Neural cell (in vitro differentiated cells): ENCODE data around the gene AGPAT4. TPM values are rescaled to one million over a fixed set of nuclear protein-coding genes. Genes with fewer than 3 reads are reported as not detected.

Experiments used
- H2AFZ ChIP-seq: fragments of 200-600, 300-800 bp; sonication (generic), shearing (Covaris generic); 2 replicates; pipeline ENCODE4 v1.6.0; 2014; ENCODE audit warnings: low read depth, mild to moderate bottlenecking, antibody characterized with exemption, low read length, moderate library complexity
- H3F3A ChIP-seq: fragments of 200-600 bp; shearing (Covaris generic); 2 replicates; pipeline ENCODE4 v1.6.1; 2016; ENCODE audit warnings: mild to moderate bottlenecking, moderate library complexity, mixed read lengths, antibody characterized with exemption, low read length; ENCODE audit not compliant: insufficient read depth, poor library complexity, severe bottlenecking
- H3K27ac ChIP-seq: fragments of 200-600, 300-800 bp; sonication (generic), shearing (Covaris generic); 2 replicates; pipeline ENCODE4 v1.5.1; 2014; ENCODE audit warnings: mild to moderate bottlenecking, low read length, moderate library complexity
- H3K27me3 ChIP-seq: fragments of 300-800, 200-600 bp; sonication (generic), shearing (Covaris generic); 2 replicates; pipeline ENCODE4 v1.6.0; 2014; ENCODE audit warnings: mild to moderate bottlenecking, low read depth, low read length, moderate library complexity; ENCODE audit not compliant: insufficient read depth
- H3K36me3 ChIP-seq: fragments of 300-800, 200-600 bp; sonication (generic), shearing (Covaris generic); 2 replicates; pipeline ENCODE4 v1.5.1; 2014; ENCODE audit warnings: mild to moderate bottlenecking, antibody characterized with exemption, low read length, moderate library complexity; ENCODE audit not compliant: insufficient read depth
- H3K4me2 ChIP-seq: fragments of 300-800, 200-600 bp; sonication (generic), shearing (Covaris generic); 2 replicates; pipeline ENCODE4 v1.6.0; 2014; ENCODE audit warnings: mild to moderate bottlenecking, low read length
- H3K4me3 ChIP-seq: fragments of 300-800, 200-600 bp; sonication (generic), shearing (Covaris generic); 2 replicates; pipeline ENCODE4 v1.5.1; 2014; ENCODE audit warnings: mild to moderate bottlenecking, low read length, moderate library complexity
- H3K79me2 ChIP-seq: fragments of 200-600 bp; shearing (Covaris generic); replicated peaks from 2 replicates; pipeline ENCODE4 v1.6.0; 2014; ENCODE audit warnings: mild to moderate bottlenecking, low read length, moderate library complexity; ENCODE audit not compliant: insufficient read depth
- H3K9ac ChIP-seq: fragments of 300-800, 200-600 bp; sonication (generic), shearing (Covaris generic); 2 replicates; pipeline ENCODE4 v1.6.1; 2016; ENCODE audit warnings: mild to moderate bottlenecking, low read length, mixed read lengths
- H3K9me2 ChIP-seq: fragments of 200-600 bp; shearing (Covaris generic); 2 replicates; pipeline ENCODE4 v1.6.1; 2016; ENCODE audit warnings: mild to moderate bottlenecking, low read length, mixed read lengths; ENCODE audit not compliant: insufficient read depth
- H3K9me3 ChIP-seq: fragments of 200-600, 300-800 bp; sonication (generic), shearing (Covaris generic); 2 replicates; pipeline ENCODE4 v1.6.1; 2016; ENCODE audit warnings: mild to moderate bottlenecking, mixed run types, low read length, moderate library complexity, mixed read lengths
- H4K20me1 ChIP-seq: fragments of 200-600 bp; shearing (Covaris generic); 2 replicates; pipeline ENCODE4 v1.6.1; 2016; ENCODE audit warnings: mild to moderate bottlenecking, mixed run types; ENCODE audit not compliant: insufficient read depth
- CTCF ChIP-seq: fragments of 450-650 bp; IDR thresholded peaks from 2 replicates; pipeline ENCODE4 v1.5.1; 2014; ENCODE audit warnings: antibody characterized with exemption, mild to moderate bottlenecking, moderate library complexity; ENCODE audit not compliant: poor library complexity, severe bottlenecking
- EP300 ChIP-seq: fragments of 450-650 bp; conservative IDR thresholded peaks from 2 replicates; pipeline ENCODE4 v1.6.1; 2014; ENCODE audit warnings: antibody characterized with exemption, mild to moderate bottlenecking, moderate library complexity; ENCODE audit not compliant: poor library complexity, severe bottlenecking
- EZH2 ChIP-seq: fragments of 200-600, 300-800 bp; shearing (Covaris generic), sonication (generic); IDR thresholded peaks from 2 replicates; pipeline ENCODE4 v1.6.1; 2014; ENCODE audit warnings: antibody characterized with exemption, low read length, borderline replicate concordance, mild to moderate bottlenecking; ENCODE audit not compliant: insufficient read depth, poor library complexity, severe bottlenecking
- MXI1 ChIP-seq: fragments of 450-650 bp; conservative IDR thresholded peaks from 2 replicates; pipeline ENCODE4 v1.6.1; 2014; ENCODE audit warnings: antibody characterized with exemption, mild to moderate bottlenecking; ENCODE audit not compliant: poor library complexity, severe bottlenecking
- POLR2AphosphoS5 ChIP-seq: IDR thresholded peaks from 2 replicates; pipeline ENCODE4 v1.6.1; 2012
- RAD21 ChIP-seq: fragments of 450-650 bp; conservative IDR thresholded peaks from 2 replicates; pipeline ENCODE4 v1.6.1; 2014; ENCODE audit warnings: antibody characterized with exemption, mild to moderate bottlenecking, moderate library complexity
- REST ChIP-seq: IDR thresholded peaks from 2 replicates; pipeline ENCODE4 v1.6.1; 2012; ENCODE audit warnings: borderline replicate concordance
- SMC3 ChIP-seq: fragments of 450-650 bp; conservative IDR thresholded peaks from 2 replicates; pipeline ENCODE4 v1.6.1; 2014; ENCODE audit warnings: antibody characterized with exemption, mild to moderate bottlenecking, moderate library complexity; ENCODE audit not compliant: poor library complexity
- TAF1 ChIP-seq: IDR thresholded peaks from 2 replicates; pipeline ENCODE4 v1.6.1; 2012; ENCODE audit warnings: low read depth
- polyA plus RNA-seq: library from polyadenylated mRNA; depleted of rRNA; stranded (reverse); fragments of >200 nt; gene quantifications from 2 replicates; pipeline ENCODE4 v1.2.3, GENCODE V29; 2014

The AGPAT4 gene
- polyA plus RNA-seq, 1 donor from 2014 or later = 42.6 TPM

- Histone ChIP-seq H3K9me3 (no peaks in the 10 kb centered on the region), H3K27me3 (no peaks in the 10 kb centered on the region), H3K9ac (no peak overlapping the region), H3F3A (no peaks in the 10 kb centered on the region), H3K4me2 (no peak overlapping the region), H3K27ac (no peak overlapping the region), H3K36me3 (no peaks in the 10 kb centered on the region), H3K4me3 (no peak overlapping the region), H3K79me2 (peaks cover 88% of the 10 kb centered on the region), H2AFZ (no peak overlapping the region), H4K20me1 (no peaks in the 10 kb centered on the region), H3K9me2 (no peaks in the 10 kb centered on the region)
- TF ChIP-seq EZH2 = no peak
- no peak for TF ChIP-seq EP300
- TF ChIP-seq RAD21 = no peak
- no peak for TF ChIP-seq SMC3
- no peak for TF ChIP-seq POLR2AphosphoS5
- no peak for TF ChIP-seq CTCF
- TF ChIP-seq MXI1 = no peak
- no peak for TF ChIP-seq TAF1
- TF ChIP-seq REST = no peak
Observed at GRCh38 chr6:161265554-161265953, 8.3 kb downstream of the AGPAT4 start.

GRCh38 chr6:161264181-161264580 lies 9.7 kb downstream of the AGPAT4 start:
- no peak overlapping the region for H2AFZ ChIP-seq
- H3K27me3 ChIP-seq = no peaks in the 10 kb centered on the region
- no peaks in the 10 kb centered on the region for H3K9me2 ChIP-seq
- H4K20me1 ChIP-seq = no peaks in the 10 kb centered on the region
- H3K36me3 ChIP-seq = peaks cover 6% of the 10 kb centered on the region
- no peak overlapping the region for H3K27ac ChIP-seq
- no peak for TF ChIP-seq EZH2
- no peak for TF ChIP-seq REST
- no peak for TF ChIP-seq EP300
- no peak for TF ChIP-seq CTCF
- TF ChIP-seq TAF1 = no peak
- no peak for TF ChIP-seq POLR2AphosphoS5
- TF ChIP-seq RAD21 = no peak
- TF ChIP-seq MXI1 = no peak
- TF ChIP-seq SMC3 = no peak
- H3K9ac ChIP-seq = no peak overlapping the region
- no peak overlapping the region for H3K4me2 ChIP-seq
- peaks cover 86% of the 10 kb centered on the region for H3K79me2 ChIP-seq
- H3K9me3 ChIP-seq = no peaks in the 10 kb centered on the region
- no peaks in the 10 kb centered on the region for H3F3A ChIP-seq
- no peak overlapping the region for H3K4me3 ChIP-seq
